GM10266 (cell line): ENCODE results near the gene AIMP1.

Source experiments
- DNase-seq: peaks from one replicate; pipeline ENCODE4 v3.0.0; 2012; ENCODE audit errors: extremely low spot score
- TF ChIP-seq, protein P1 (sequence below): IDR thresholded peaks from 2 replicates; pipeline ENCODE4 v1.5.1; 2012; ENCODE audit warnings: mild to moderate bottlenecking, low read depth; ENCODE audit not compliant: control insufficient read depth, insufficient read depth; ENCODE audit errors: missing control alignments

AIMP1 gene

DNA sequence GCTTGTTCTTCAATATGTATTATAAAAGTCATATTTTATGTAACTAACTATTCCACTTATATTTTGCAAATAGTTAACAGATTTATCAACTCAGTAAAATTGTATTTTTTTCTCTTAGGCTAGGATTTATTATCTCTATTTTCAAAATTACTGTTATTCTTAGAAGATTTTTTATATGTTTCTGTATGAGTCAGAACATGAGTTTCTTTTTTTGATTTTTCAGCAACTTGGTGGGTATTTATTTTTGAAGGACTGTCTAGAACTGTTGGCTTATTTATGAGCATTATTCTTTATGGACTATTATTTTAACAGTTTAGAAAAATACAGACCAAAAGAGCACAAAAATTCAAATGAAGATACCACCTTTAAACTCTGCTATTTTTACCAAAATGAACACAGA, 6.8 kb downstream of the AIMP1 start:
- TF ChIP-seq, protein P1, sequence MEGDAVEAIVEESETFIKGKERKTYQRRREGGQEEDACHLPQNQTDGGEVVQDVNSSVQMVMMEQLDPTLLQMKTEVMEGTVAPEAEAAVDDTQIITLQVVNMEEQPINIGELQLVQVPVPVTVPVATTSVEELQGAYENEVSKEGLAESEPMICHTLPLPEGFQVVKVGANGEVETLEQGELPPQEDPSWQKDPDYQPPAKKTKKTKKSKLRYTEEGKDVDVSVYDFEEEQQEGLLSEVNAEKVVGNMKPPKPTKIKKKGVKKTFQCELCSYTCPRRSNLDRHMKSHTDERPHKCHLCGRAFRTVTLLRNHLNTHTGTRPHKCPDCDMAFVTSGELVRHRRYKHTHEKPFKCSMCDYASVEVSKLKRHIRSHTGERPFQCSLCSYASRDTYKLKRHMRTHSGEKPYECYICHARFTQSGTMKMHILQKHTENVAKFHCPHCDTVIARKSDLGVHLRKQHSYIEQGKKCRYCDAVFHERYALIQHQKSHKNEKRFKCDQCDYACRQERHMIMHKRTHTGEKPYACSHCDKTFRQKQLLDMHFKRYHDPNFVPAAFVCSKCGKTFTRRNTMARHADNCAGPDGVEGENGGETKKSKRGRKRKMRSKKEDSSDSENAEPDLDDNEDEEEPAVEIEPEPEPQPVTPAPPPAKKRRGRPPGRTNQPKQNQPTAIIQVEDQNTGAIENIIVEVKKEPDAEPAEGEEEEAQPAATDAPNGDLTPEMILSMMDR = no peak
- DNase-seq = no peak

DNA sequence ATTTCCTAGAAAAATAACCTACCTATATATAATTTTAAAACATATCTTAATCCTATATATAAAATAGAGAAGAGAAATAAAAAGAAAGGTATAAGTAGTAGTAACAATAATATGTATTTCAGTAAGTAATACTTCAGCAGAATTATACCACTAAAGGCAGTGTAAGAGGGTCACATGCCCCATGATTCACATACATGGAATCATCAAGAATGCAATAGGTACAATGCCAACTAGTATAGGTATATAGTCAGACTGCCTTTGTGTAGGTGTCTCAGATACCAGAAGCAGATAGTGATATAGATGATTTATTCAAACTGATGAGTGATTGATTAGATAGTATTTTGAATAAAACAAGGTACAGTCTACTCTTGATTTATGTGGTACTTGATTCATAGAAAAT, 9.4 kb downstream of the AIMP1 start:
- no peak for DNase-seq
- TF ChIP-seq, protein P1 = no peak

DNA sequence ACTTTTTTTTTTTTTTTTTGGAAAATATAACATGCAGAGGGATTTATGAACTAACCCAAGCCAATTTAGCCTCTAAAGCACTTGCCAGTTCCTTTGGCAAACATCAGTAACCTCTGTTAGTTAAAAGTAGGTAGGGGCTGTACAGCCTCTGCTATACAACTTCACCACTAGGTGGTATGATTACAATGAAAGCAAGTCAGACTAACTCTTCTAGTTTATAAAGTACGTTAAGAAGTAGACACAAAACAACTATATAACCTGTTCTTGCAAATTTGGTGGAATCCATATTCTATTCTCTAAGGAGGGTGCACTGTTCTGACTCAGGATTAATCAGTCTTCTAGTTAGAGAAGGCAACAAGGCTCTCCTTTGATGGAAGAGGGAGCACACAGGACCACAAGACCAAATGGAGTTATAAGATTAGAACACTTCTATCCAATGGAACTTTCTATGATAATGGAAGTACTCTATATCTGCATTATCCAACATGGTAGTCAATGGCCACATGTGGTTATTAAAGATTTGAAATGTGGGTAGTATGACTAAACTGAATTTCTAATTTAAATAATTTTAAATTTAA, 12.8 kb downstream of the AIMP1 start:
- TF ChIP-seq, protein P1 = peak; percentile 55

DNA sequence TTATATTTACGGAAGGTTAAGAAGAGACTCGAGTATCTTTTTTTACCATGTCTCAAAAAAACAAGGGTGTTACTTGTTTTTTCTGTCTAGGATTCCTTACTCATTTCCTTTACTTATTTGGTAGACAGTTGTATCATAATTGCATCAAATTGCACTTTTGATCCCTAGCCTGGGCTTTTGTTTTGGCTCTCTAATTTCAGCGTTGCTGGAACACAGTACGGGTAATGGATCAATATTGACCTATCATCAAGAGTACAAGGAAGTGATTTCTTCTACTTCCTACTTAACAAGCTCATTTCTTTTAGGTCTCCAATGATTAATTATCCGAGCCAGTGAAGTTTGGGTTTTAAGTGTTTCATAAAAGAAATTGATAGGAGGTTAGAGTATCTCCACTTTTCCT, 16.8 kb downstream of the AIMP1 start:
- DNase-seq = no peak
- TF ChIP-seq, protein P1 = no peak

More for the DNA sequence above, 12.8 kb downstream of the AIMP1 start:
- peak; percentile 39 for DNase-seq

DNA sequence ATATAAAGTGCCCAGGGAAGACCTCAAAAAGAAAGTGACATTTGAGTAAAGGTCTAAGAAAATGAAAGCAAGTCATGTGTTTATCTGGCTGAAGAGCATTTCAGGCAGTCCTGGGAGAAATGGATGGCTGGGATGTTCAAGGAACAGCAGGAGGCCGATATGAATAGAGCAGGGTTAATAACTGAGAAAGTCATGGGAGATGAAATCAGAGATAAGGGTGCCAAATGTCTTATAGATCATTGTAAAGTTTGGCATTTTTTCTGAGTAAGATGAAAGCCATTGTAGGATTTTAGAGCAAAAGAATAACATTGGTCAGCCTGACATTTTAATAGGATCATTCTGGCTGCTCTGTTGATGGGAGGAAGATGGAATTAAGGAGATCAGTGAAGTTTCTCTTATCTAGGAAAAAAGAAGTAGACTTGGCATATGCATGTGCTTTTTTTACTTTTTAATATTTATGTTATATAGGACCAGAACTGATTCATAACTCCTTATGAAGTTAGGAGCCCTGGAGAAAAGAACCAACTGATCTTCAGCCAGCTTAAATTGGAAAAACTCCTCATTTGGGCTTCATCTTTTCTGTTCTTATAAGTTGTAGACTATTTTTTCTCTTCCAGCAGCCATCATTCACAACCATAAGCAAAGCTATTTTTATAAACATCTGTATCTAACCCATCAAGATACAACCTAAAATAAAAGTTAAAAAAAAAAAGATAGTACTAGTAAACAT, 18.6 kb downstream of the AIMP1 start:
- TF ChIP-seq, protein P1 = no peak
- no peak for DNase-seq

DNA sequence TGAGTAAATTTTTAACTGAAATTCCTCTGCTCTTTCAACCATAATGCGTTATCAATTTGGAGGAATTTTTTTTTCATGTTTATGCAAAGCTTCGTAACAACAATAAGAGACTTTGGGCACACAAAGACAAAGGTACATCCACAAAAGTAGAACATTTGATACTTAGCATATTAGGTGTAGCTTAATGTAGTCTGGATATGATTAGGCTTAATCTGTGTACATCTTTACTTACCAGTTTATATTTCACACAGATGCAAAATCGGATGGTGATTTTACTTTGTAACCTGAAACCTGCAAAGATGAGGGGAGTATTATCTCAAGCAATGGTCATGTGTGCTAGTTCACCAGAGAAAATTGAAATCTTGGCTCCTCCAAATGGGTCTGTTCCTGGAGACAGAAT, 20.3 kb downstream of the AIMP1 start:
- DNase-seq = no peak
- TF ChIP-seq, protein P1 = no peak

DNA sequence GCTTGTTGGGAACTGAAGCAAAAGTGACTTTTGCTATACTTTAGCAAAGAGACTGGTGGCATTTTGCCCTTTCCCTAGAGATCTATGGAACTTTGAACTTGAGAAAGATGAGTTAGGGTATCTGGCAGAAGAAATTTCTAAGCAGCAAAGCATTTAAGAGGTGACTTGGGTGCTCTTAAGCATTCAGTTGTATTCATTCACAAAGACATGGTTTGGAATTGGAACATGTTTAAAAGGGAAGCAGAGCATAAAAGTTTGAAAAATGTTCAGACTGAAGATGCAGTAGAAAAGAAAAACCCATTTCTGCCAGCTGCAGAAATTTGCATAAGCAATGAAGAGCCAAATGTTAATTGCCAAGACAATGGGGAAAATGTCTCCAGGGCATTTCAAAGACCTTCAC, 21.6 kb downstream of the AIMP1 start:
- no peak for DNase-seq
- TF ChIP-seq, protein P1 = no peak
